Mammary epithelial cell (primary cell): ENCODE data around the gene ILF2.

Experiments
- CTCF ChIP-seq, 2 donors: IDR thresholded peaks in 1 of 2; conservative IDR thresholded peaks in 1 of 2; 2 replicates each; pipeline ENCODE4 v1.5.1; 2011 to 2012; ENCODE audit warnings: inconsistent platforms in 2 of 2, low read length in 2 of 2, mild to moderate bottlenecking in 2 of 2, control low read depth in 1 of 2, low read depth in 1 of 2; ENCODE audit not compliant: insufficient read depth in 1 of 2; ENCODE audit errors: extremely low read depth in 1 of 2
- EZH2 ChIP-seq: IDR thresholded peaks from 2 replicates; pipeline ENCODE4 v1.6.1; 2012; ENCODE audit warnings: low read length, inconsistent platforms, borderline replicate concordance

- no peak for TF ChIP-seq CTCF (conservative IDR thresholded peaks at IDR 0.05 in 1 of 2, IDR thresholded peaks at IDR 0.05 in 1 of 2; ENCODE audit: extremely low read depth in 1 of 2, insufficient read depth in 1 of 2, low read depth in 1 of 2, low read length in 2 of 2)
- no peak for TF ChIP-seq EZH2
Observed at GRCh38 chr1:153613406-153613805, 57.4 kb downstream of the ILF2 start.
